Keratinocyte (primary cell): ENCODE results near the gene RITA1.

ENCODE experiments used
- CTCF ChIP-seq, 3 experiments: IDR thresholded peaks in 1 of 3; conservative IDR thresholded peaks in 1 of 3; optimal IDR thresholded peaks in 1 of 3; 2 replicates in 2 of 3; 3 replicates in 1 of 3; pipeline versions ENCODE3 to v1.5.1; 2011; ENCODE audit warnings: low read length in 3 of 3, mild to moderate bottlenecking in 3 of 3, moderate library complexity in 2 of 3, control low read depth in 1 of 3, inconsistent platforms in 1 of 3; ENCODE audit not compliant: insufficient read depth in 2 of 3; ENCODE audit errors: extremely low read depth in 1 of 3
- EZH2 ChIP-seq: IDR thresholded peaks from one replicate; pipeline ENCODE4 v1.6.1; 2012; ENCODE audit warnings: inconsistent platforms, mild to moderate bottlenecking, low read length, moderate library complexity

DNA sequence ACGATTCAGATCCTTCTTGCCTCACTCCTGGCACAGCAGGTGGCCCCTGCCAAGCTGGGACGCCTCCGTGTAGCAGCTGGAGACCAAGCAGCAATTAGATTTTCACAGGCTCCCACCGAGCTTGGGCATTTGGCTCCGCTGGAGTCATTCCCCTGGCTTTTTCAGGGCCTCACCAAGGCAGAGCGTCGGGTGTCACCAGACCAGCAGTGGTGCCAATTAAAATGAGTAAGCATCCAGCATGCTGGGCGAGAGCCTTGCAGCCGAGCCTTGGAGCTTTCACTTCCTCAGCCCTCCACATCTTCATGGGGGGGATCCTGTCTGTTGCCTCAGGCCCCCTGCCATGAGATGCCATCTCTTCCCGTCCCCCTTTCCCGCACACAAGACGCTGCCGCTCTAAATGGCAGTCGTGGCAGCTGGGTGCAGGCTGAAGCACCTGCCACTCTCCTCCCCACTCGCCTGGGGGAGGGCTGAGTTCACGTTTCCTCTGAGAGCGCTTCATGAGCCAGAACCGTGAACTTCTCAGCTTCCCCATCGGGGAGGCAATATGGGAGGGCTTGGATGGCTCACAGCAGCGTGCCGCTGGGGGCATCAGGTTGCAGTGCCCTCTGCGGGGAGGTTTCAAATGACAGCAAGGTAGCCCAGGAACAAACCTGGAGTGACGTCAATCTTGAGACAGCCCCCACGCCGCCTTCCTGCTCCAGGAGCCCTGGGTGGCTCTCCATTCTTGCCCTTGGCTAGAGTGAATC is 47.5 kb downstream of the RITA1 start:
- TF ChIP-seq CTCF (optimal IDR thresholded peaks at IDR 0.05 in 1 of 3, IDR thresholded peaks at IDR 0.05 in 1 of 3, conservative IDR thresholded peaks at IDR 0.05 in 1 of 3; ENCODE audit: extremely low read depth in 1 of 3, insufficient read depth in 2 of 3, low read length in 3 of 3) (no peak), EZH2 (no peak)
